Right cardiac atrium (tissue), 5 donors: ENCODE measurements around the gene AIRE. TPM values are rescaled to one million over a fixed set of nuclear protein-coding genes. Genes with fewer than 3 reads are reported as not detected.

ENCODE experiments used
- ATAC-seq, 2 donors: fragments of 200-7000 bp; cut with Tn5 transposase; one replicate each; pipeline versions ENCODE4 v1.8.0 to v1.9.1; 2020; ENCODE audit warnings: moderate library complexity in 2 of 2, mild to moderate bottlenecking in 1 of 2
- DNase-seq, 3 donors: peaks; one replicate each; pipeline ENCODE4 v3.0.0-alpha.2; 2020
- H3K27ac ChIP-seq: one replicate; pipeline ENCODE4 v1.5.1; 2013; ENCODE audit warnings: mild to moderate bottlenecking, low read length, control low read depth, moderate library complexity
- H3K27me3 ChIP-seq: one replicate; pipeline ENCODE4 v1.6.1; 2013; ENCODE audit not compliant: control insufficient read depth, insufficient read depth
- H3K4me1 ChIP-seq: one replicate; pipeline ENCODE4 v1.6.1; 2013; ENCODE audit warnings: low read length; ENCODE audit not compliant: control insufficient read depth, insufficient read depth
- H3K4me3 ChIP-seq: one replicate; pipeline ENCODE4 v1.5.1; 2013; ENCODE audit warnings: low read length, control low read depth
- H3K9me3 ChIP-seq: one replicate; pipeline ENCODE4 v1.6.1; 2013; ENCODE audit warnings: low read length; ENCODE audit not compliant: control insufficient read depth
- WGBS: extraction: QIAGEN DNeasy Blood & Tissue Kit; methylation state at CpG from one replicate; pipeline ENCODE4 v1.1.7; 2013; 5-methylcytosine and 5-hydroxymethylcytosine counted together
- intact Hi-C, 4 donors: fragments of 100-400 bp; cut with DNase I; formaldehyde crosslinking; loops; one replicate each; pipeline versions ENCODE4 v1.11.0 to v1.14.0; 2022 to 2023
- polyA plus RNA-seq: library from polyadenylated mRNA; stranded (reverse); fragments of 200-250 nt; gene quantifications from one replicate; pipeline ENCODE4 v1.2.3, GENCODE V29; 2013
- total RNA-seq, 4 donors: library from RNA; stranded (reverse); fragmentation: NEBNext Ultra II Directional; extraction: Animal tissue kit (Norgen Biotek cat#: 25700); gene quantifications; one replicate each; pipeline ENCODE4 v1.2.1, GENCODE V29; 2021
- donor health status: healthy with polysubstance abuse.
- donor health status: DM: no; HTN: yes; CAD: no.
- donor health status: DM: no; HTN: no; CAD: no.
- donor health status: DM: no; HTN: yes; CAD: no; lungs with severe emphysema.
- donor health status: DM: yes; HTN: yes; CAD: no.

The AIRE gene
- total and polyA plus RNA-seq, 5 donors: 0.05 to 0.14 (median 0.13) TPM; not detected in 1

- intact Hi-C loops: no loop called here
- H3K9me3 ChIP-seq: no peaks in the 10 kb centered on the region
- no peaks in the 10 kb centered on the region for H3K4me1 ChIP-seq
- no peak overlapping the region for H3K27ac ChIP-seq
- ATAC-seq (no peak), DNase-seq (peak in 1 of 3 donors; percentile 56)
- WGBS: 92% methylated on average over 23 of the region's 23 CpGs
- H3K27me3 ChIP-seq: no peaks in the 10 kb centered on the region
- H3K4me3 ChIP-seq: no peak overlapping the region
Measured at GRCh38 chr21:44321846-44322450, 36.3 kb downstream of the AIRE start.

GRCh38 chr21:44322621-44323325 is 37.1 kb downstream of the AIRE start:
- Histone ChIP-seq H3K27ac (no peak overlapping the region), H3K4me3 (no peak overlapping the region), H3K27me3 (no peaks in the 10 kb centered on the region), H3K4me1 (no peaks in the 10 kb centered on the region), H3K9me3 (no peaks in the 10 kb centered on the region)
- 92% methylated on average over 38 of the region's 38 CpGs for WGBS
- intact Hi-C loops: no loop called here
- peak in 1 of 3 donors; percentile 39 for DNase-seq
- no peak for ATAC-seq

GRCh38 chr21:44323591-44323990 is 37.9 kb downstream of the AIRE start:
- no peak for ATAC-seq
- H3K27me3 ChIP-seq: no peaks in the 10 kb centered on the region
- no peak overlapping the region for H3K4me3 ChIP-seq
- intact Hi-C loops: no loop called here
- H3K4me1 ChIP-seq: no peaks in the 10 kb centered on the region
- no peaks in the 10 kb centered on the region for H3K9me3 ChIP-seq
- WGBS: 87% methylated on average over 20 of the region's 20 CpGs
- H3K27ac ChIP-seq: no peak overlapping the region
- DNase-seq: peak in 1 of 3 donors; percentile 55

- intact Hi-C loops: no loop called here
- no peaks in the 10 kb centered on the region for H3K27me3 ChIP-seq
- ATAC-seq (no peak), DNase-seq (peak in 1 of 3 donors; percentile 66)
- H3K27ac ChIP-seq: no peak overlapping the region
- WGBS: 94% methylated on average over 37 of the region's 37 CpGs
- H3K4me1 ChIP-seq: no peaks in the 10 kb centered on the region
- H3K9me3 ChIP-seq: no peaks in the 10 kb centered on the region
- no peak overlapping the region for H3K4me3 ChIP-seq
Measured at GRCh38 chr21:44324106-44324853, 38.6 kb downstream of the AIRE start.

- Histone ChIP-seq H3K9me3 (no peaks in the 10 kb centered on the region), H3K4me1 (no peaks in the 10 kb centered on the region), H3K27me3 (no peaks in the 10 kb centered on the region), H3K4me3 (no peak overlapping the region), H3K27ac (no peak overlapping the region)
- ATAC-seq (no peak), DNase-seq (peak in 1 of 3 donors; percentile 59)
- intact Hi-C loops: no loop called here
- 94% methylated on average over 11 of the region's 11 CpGs for WGBS
Measured at GRCh38 chr21:44324854-44325107, 39.1 kb downstream of the AIRE start.

GRCh38 chr21:44325386-44326271 is 40.0 kb downstream of the AIRE start:
- no peaks in the 10 kb centered on the region for H3K27me3 ChIP-seq
- no peak overlapping the region for H3K27ac ChIP-seq
- no peaks in the 10 kb centered on the region for H3K9me3 ChIP-seq
- WGBS: 89% methylated on average over 44 of the region's 44 CpGs
- DNase-seq (peak in 1 of 3 donors; percentile 58), ATAC-seq (no peak)
- H3K4me3 ChIP-seq: no peak overlapping the region
- no peaks in the 10 kb centered on the region for H3K4me1 ChIP-seq
- intact Hi-C loops: no loop called here

- intact Hi-C loops: no loop called here
- no peak overlapping the region for H3K4me3 ChIP-seq
- 86% methylated on average over 13 of the region's 13 CpGs for WGBS
- no peak overlapping the region for H3K27ac ChIP-seq
- H3K9me3 ChIP-seq: no peaks in the 10 kb centered on the region
- H3K4me1 ChIP-seq: no peaks in the 10 kb centered on the region
- ATAC-seq (no peak), DNase-seq (peak in 1 of 3 donors; percentile 65)
- no peaks in the 10 kb centered on the region for H3K27me3 ChIP-seq
Measured at GRCh38 chr21:44326272-44326647, 40.6 kb downstream of the AIRE start.

GRCh38 chr21:44326716-44327602 is 41.3 kb downstream of the AIRE start:
- Histone ChIP-seq H3K27ac (no peak overlapping the region), H3K9me3 (no peaks in the 10 kb centered on the region), H3K4me3 (no peak overlapping the region), H3K4me1 (no peaks in the 10 kb centered on the region), H3K27me3 (no peaks in the 10 kb centered on the region)
- intact Hi-C loops: no loop called here
- 88% methylated on average over 26 of the region's 26 CpGs for WGBS
- ATAC-seq (no peak), DNase-seq (peak in 1 of 3 donors; percentile 65)

GRCh38 chr21:44327603-44327974 is 41.9 kb downstream of the AIRE start:
- DNase-seq (peak in 1 of 3 donors; percentile 50), ATAC-seq (no peak)
- 88% methylated on average over 11 of the region's 11 CpGs for WGBS
- H3K27me3 ChIP-seq: no peaks in the 10 kb centered on the region
- intact Hi-C loops: no loop called here
- H3K4me1 ChIP-seq: no peaks in the 10 kb centered on the region
- no peak overlapping the region for H3K4me3 ChIP-seq
- H3K27ac ChIP-seq: no peak overlapping the region
- no peaks in the 10 kb centered on the region for H3K9me3 ChIP-seq

- no peaks in the 10 kb centered on the region for H3K27me3 ChIP-seq
- H3K9me3 ChIP-seq: no peaks in the 10 kb centered on the region
- DNase-seq (peak in 1 of 3 donors; percentile 63), ATAC-seq (no peak)
- intact Hi-C loops: no loop called here
- no peak overlapping the region for H3K4me3 ChIP-seq
- no peak overlapping the region for H3K27ac ChIP-seq
- 83% methylated on average over 25 of the region's 25 CpGs for WGBS
- H3K4me1 ChIP-seq: no peaks in the 10 kb centered on the region
Measured at GRCh38 chr21:44328242-44328895, 42.7 kb downstream of the AIRE start.
